Measurements from ENCODE around the gene CD53. TPM values are rescaled to one million over a fixed set of nuclear protein-coding genes. Genes with fewer than 3 reads are reported as not detected.
"Not testable (repeated sequence)": the region's sequence is repeated elsewhere in the genome, so short reads cannot be mapped to it uniquely, and the experiment has no call there.

Gene CD53
- total and polyA plus RNA-seq, 2 of the 4 experiments (the other 2 are of a cell fraction): not detected

- H2AFZ ChIP-seq (replicated peaks; ENCODE audit: low read length, poor library complexity); intact Hi-C loops (cut with micrococcal nuclease); H3K23ac ChIP-seq (ENCODE audit: low read depth, low read length); H3K56ac ChIP-seq (ENCODE audit: extremely low read depth, insufficient read depth, low read length); H3K18ac ChIP-seq (ENCODE audit: low read depth, low read length); H3K36me3 ChIP-seq (ENCODE audit: control insufficient read depth, insufficient read depth, low read length); H2BK20ac ChIP-seq (ENCODE audit: low read depth, low read length); H4K8ac ChIP-seq (ENCODE audit: low read depth in 2 of 2, low read length in 2 of 2); H3K9me1 ChIP-seq (ENCODE audit: insufficient read depth, low read length); H2BK120ac ChIP-seq (ENCODE audit: low read depth, low read length); in situ Hi-C loops (cut with MboI; ENCODE audit: low sequenced_read_pairs); POLR2A ChIA-PET (ENCODE audit: unreplicated experiment); H4K5ac ChIP-seq (ENCODE audit: low read depth, low read length); H3K9ac ChIP-seq (ENCODE audit: low read depth, low read length); H4K91ac ChIP-seq (ENCODE audit: insufficient read depth, low read depth, low read length); DNase-seq; ATAC-seq (ENCODE audit: low read depth); H3K9me3 ChIP-seq (ENCODE audit: control insufficient read depth, insufficient read depth, low read length); H2AK9ac ChIP-seq (replicated peaks; ENCODE audit: low read depth, low read length, poor library complexity); H4K20me1 ChIP-seq (ENCODE audit: insufficient read depth, low read length); H3K4me1 ChIP-seq (ENCODE audit: control insufficient read depth, insufficient read depth, low read length); H3K4me2 ChIP-seq (ENCODE audit: low read depth, low read length); H2BK5ac ChIP-seq (ENCODE audit: low read depth, low read length, poor library complexity, severe bottlenecking); H2BK15ac ChIP-seq (ENCODE audit: low read depth, low read length); dilution Hi-C loops (cut with HindIII; ENCODE audit: low sequenced_read_pairs, unreplicated experiment); H3K4ac ChIP-seq (ENCODE audit: low read depth, low read length); H3K79me1 ChIP-seq (ENCODE audit: low read depth in 1 of 2, low read length in 2 of 2); CTCF ChIA-PET; H3K27ac ChIP-seq (ENCODE audit: insufficient read depth, low read length); BruUV-seq (replicated peaks); H2AK5ac ChIP-seq (ENCODE audit: low read depth, low read length); H3K4me3 ChIP-seq (ENCODE audit: insufficient read depth, low read depth, low read length); H3K14ac ChIP-seq (replicated peaks; ENCODE audit: low read depth, low read length); H3K27me3 ChIP-seq (ENCODE audit: control insufficient read depth, insufficient read depth, low read length): not testable (repeated sequence)
- WGBS, 2 experiments (ENCODE audit: extremely low coverage in 2 of 2, insufficient read length in 1 of 2): no CpG with 5 or more reads among the region's 3 CpGs
Observed at GRCh38 chr1:110833779-110834178, 39.2 kb upstream of the CD53 start.

All from IMR-90 (cell line).